Measurements from ENCODE around the gene PLA2G4A. TPM values are rescaled to one million over a fixed set of nuclear protein-coding genes. Genes with fewer than 3 reads are reported as not detected.

Gene PLA2G4A
- total RNA-seq, 1 donor from 2014 or later: 2.8 TPM

GRCh38 chr1:187013582-187014200 lies 184.9 kb downstream of the PLA2G4A start:
- no peaks in the 10 kb centered on the region for H3K4me1 Mint-ChIP-seq (ENCODE audit: unreplicated experiment)
- DNase-seq (ENCODE audit: extremely low spot score, unreplicated experiment): no peak
- H3K27me3 Mint-ChIP-seq: no peaks in the 10 kb centered on the region
- H3K4me3 Mint-ChIP-seq: no peak overlapping the region
- H3K9me3 Mint-ChIP-seq: no peaks in the 10 kb centered on the region
- H3K36me3 Mint-ChIP-seq: no peaks in the 10 kb centered on the region
- no peak for TF ChIP-seq CTCF (conservative IDR thresholded peaks at IDR 0.05)
- no peak overlapping the region for H3K27ac Mint-ChIP-seq

GRCh38 chr1:187018291-187018690 lies 189.5 kb downstream of the PLA2G4A start:
- H3K9me3 Mint-ChIP-seq: no peaks in the 10 kb centered on the region
- H3K27me3 Mint-ChIP-seq: peaks cover 2% of the 10 kb centered on the region
- no peak overlapping the region for H3K4me3 Mint-ChIP-seq
- H3K36me3 Mint-ChIP-seq: no peaks in the 10 kb centered on the region
- no peak for DNase-seq (ENCODE audit: extremely low spot score, unreplicated experiment)
- no peak overlapping the region for H3K27ac Mint-ChIP-seq
- TF ChIP-seq CTCF (conservative IDR thresholded peaks at IDR 0.05): no peak
- no peaks in the 10 kb centered on the region for H3K4me1 Mint-ChIP-seq (ENCODE audit: unreplicated experiment)

- peaks cover 9% of the 10 kb centered on the region for H3K9me3 Mint-ChIP-seq
- no peak overlapping the region for H3K27ac Mint-ChIP-seq
- no peak overlapping the region for H3K4me3 Mint-ChIP-seq
- H3K27me3 Mint-ChIP-seq: no peaks in the 10 kb centered on the region
- DNase-seq (ENCODE audit: extremely low spot score, unreplicated experiment): no peak
- no peaks in the 10 kb centered on the region for H3K36me3 Mint-ChIP-seq
- no peak for TF ChIP-seq CTCF (conservative IDR thresholded peaks at IDR 0.05)
- H3K4me1 Mint-ChIP-seq (ENCODE audit: unreplicated experiment): no peaks in the 10 kb centered on the region
Observed at GRCh38 chr1:187027253-187027652, 198.5 kb downstream of the PLA2G4A start.

- Mint-ChIP-seq H3K4me1 (ENCODE audit: unreplicated experiment) (no peaks in the 10 kb centered on the region), H3K27me3 (no peaks in the 10 kb centered on the region), H3K27ac (no peak overlapping the region), H3K4me3 (no peak overlapping the region), H3K9me3 (peaks cover 9% of the 10 kb centered on the region), H3K36me3 (no peaks in the 10 kb centered on the region)
- DNase-seq (ENCODE audit: extremely low spot score, unreplicated experiment): no peak
- no peak for TF ChIP-seq CTCF (conservative IDR thresholded peaks at IDR 0.05)
Observed at GRCh38 chr1:187032316-187032981, 203.7 kb downstream of the PLA2G4A start.

- Mint-ChIP-seq H3K27me3 (no peaks in the 10 kb centered on the region), H3K36me3 (no peaks in the 10 kb centered on the region), H3K4me1 (ENCODE audit: unreplicated experiment) (no peaks in the 10 kb centered on the region), H3K27ac (no peak overlapping the region), H3K4me3 (no peak overlapping the region), H3K9me3 (peaks cover 9% of the 10 kb centered on the region)
- TF ChIP-seq CTCF (conservative IDR thresholded peaks at IDR 0.05): no peak
- no peak for DNase-seq (ENCODE audit: extremely low spot score, unreplicated experiment)
Observed at GRCh38 chr1:187032982-187033692, 204.4 kb downstream of the PLA2G4A start.
